Measurements from ENCODE around the gene CNIH2.
"Not testable (repeated sequence)": the region's sequence is repeated elsewhere in the genome, so short reads cannot be mapped to it uniquely, and the experiment has no call there.

CNIH2 gene

DNA sequence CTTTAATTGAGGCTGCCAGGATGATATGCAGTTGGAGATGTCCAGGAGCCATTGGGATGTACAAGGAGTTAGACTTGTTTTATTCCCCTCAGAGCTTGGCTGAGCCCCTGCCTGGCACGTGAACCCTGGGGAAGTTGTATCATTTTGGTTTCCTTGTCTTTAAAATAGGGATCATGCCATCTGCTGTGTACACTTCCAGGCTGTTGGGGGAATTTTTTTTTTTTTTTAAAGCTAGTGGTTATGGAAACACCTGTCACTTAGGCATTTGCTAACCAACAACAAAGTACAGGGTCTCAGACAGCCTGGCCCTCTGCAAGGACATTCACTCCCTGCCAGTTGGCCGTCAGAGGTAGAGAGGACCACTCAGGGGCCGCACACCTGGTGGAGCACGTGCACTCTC, 18.0 kb upstream of the CNIH2 start:
- DNase-seq = no peak

DNA sequence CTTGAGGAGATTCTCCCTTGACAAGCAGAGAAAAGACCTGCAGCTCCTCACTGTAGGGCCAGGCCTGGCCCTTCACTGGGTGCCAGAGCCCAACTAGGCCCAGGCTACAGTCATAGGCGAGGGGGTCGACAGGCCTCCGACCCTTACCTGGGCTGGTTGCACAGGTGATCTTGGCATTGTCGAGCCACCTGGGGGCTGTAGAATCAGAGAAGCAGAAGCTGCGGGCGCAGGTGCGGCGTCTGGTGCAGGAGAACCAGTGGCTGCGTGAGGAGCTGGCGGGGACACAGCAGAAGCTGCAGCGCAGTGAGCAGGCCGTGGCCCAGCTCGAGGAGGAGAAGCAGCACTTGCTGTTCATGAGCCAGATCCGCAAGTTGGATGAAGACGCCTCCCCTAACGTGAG, 16.4 kb upstream of the CNIH2 start:
- no peak for DNase-seq

GRCh38 chr11:66262191-66262590, 15.8 kb upstream of the CNIH2 start:
- DNase-seq = no peak

GRCh38 chr11:66262696-66263095, 15.3 kb upstream of the CNIH2 start:
- no peak for DNase-seq

DNA sequence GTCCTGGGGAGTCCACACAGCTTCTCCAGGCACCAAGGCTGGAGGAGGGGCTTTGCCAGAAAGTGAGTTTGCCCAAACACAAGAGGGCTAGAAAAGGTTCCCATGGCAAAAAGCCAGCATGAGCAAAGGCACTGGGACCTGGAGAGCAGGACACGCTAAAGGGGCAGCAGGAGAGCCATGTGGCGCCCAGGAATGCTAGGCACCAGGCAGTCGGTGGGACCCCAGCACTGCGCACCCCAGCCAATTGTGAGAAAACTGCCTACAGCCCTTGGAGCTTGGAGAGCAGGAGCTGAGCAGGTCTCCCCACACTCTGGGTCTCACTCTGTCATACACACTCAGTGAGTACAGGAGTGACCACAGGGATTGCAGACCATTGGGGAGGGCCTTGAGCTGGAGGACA, 14.7 kb upstream of the CNIH2 start:
- DNase-seq = no peak

DNA sequence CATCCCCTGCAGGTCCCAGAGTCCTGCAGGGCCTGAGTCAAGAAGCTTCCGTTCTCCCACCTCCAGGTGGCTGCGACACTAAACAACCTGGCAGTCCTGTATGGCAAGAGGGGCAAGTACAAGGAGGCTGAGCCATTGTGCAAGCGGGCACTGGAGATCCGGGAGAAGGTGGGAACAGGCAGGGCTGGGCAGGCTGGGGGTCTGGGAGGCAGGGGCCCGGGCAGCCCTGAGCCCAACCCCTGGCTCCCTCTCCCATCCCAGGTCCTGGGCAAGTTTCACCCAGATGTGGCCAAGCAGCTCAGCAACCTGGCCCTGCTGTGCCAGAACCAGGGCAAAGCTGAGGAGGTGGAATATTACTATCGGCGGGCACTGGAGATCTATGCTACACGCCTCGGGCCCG, 14.2 kb upstream of the CNIH2 start:
- no peak for DNase-seq

- no peak for DNase-seq
Observed at GRCh38 chr11:66264383-66264782, 13.6 kb upstream of the CNIH2 start.

- peak in 1 of 3 experiments; percentile 17 for DNase-seq
Observed at GRCh38 chr11:66264914-66265313, 13.1 kb upstream of the CNIH2 start.

DNA sequence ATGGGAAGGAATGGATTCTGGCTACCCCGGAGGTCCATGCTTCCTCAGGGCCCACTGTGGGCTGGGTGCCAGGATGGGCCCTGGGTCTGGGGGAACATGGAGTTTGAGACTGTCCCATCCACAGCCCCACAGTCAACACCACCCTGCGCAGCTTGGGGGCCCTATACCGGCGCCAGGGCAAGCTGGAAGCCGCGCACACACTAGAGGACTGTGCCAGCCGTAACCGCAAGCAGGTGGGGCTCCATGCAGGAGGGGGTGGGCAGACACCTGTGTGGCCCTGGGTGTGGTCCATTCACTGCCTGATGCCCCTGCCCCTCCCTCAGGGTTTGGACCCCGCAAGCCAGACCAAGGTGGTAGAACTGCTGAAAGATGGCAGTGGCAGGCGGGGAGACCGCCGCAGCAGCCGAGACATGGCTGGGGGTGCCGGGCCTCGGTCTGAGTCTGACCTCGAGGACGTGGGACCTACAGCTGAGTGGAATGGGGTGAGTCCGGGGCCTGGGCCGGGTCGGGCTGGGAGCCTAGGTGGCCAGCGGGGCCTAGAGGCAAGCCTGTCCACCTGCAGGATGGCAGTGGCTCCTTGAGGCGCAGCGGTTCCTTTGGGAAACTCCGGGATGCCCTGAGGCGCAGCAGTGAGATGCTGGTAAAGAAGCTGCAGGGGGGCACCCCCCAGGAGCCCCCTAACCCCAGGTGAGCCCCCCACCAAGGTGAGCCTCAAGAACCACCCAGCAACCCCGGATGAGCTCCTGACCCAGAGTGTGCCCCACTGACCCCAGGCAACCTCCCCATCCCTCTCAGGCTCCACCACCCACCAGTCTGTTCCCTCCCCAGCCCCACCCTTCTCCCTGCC, 12.2 kb upstream of the CNIH2 start:
- DNase-seq = no peak

- no peak for DNase-seq
Observed at GRCh38 chr11:66266378-66267038, 11.5 kb upstream of the CNIH2 start.

DNA sequence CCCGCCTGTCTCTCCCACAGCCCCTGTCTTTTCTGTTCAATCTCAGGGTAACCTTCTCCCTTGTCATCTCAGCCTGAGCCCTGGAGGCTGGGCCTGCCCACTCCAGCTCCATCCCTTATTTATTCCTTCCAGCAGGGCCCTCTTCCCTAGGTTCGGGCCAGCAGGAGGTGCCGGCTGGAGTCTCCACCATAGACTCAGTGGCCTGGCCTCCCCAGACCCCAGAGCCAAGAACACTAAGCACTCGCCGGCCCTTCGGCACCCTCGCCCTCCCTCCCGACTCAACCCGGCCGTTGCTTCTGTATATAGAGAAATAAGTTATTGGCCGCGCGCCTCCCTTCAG, 11.0 kb upstream of the CNIH2 start:
- DNase-seq = no peak

GRCh38 chr11:66267379-66268243, 10.4 kb upstream of the CNIH2 start:
- peak; percentile 69 to 94 (median 88) for DNase-seq

DNA sequence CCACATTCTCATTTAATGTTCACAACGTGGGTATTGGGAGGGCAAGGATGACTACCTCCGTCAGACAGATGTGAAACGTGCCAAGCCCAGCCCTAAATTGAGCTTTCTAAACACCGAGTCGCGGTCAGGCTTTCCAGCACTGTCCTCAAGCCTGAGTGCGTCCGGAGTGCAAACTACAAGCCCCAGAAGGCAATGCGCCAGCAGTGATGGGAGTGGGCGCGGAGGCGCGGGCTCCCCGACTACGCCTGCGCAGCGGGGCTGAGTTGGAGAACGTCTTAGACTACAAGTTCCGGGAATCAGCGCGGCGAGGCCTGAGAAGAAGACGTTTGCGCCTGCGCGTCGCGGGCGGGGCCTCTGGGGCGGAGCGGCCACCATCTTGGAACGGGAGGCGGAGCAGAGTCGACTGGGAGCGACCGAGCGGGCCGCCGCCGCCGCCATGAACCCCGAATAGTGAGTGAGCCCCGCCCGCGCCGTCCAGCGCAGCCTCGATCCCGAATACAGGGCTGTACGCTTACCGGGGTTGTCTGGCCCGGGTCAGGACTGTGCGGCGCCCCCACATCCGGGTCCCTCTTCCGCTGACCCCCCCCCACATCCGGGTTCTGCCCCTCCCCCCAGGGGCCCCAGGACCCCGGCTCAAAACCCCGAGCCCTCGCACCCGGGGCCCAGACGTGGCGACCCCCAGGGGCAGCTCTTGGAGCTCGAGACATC, 9.6 kb upstream of the CNIH2 start, which contains the start of gene RAB1B:
Gene RAB1B, plus strand, starts transcription at position 396 of the 708 bp plus-strand sequence. Its CDS starts 41 bp downstream, at position 437.
- peak; percentile 99 to 100 (median 99) for DNase-seq

DNA sequence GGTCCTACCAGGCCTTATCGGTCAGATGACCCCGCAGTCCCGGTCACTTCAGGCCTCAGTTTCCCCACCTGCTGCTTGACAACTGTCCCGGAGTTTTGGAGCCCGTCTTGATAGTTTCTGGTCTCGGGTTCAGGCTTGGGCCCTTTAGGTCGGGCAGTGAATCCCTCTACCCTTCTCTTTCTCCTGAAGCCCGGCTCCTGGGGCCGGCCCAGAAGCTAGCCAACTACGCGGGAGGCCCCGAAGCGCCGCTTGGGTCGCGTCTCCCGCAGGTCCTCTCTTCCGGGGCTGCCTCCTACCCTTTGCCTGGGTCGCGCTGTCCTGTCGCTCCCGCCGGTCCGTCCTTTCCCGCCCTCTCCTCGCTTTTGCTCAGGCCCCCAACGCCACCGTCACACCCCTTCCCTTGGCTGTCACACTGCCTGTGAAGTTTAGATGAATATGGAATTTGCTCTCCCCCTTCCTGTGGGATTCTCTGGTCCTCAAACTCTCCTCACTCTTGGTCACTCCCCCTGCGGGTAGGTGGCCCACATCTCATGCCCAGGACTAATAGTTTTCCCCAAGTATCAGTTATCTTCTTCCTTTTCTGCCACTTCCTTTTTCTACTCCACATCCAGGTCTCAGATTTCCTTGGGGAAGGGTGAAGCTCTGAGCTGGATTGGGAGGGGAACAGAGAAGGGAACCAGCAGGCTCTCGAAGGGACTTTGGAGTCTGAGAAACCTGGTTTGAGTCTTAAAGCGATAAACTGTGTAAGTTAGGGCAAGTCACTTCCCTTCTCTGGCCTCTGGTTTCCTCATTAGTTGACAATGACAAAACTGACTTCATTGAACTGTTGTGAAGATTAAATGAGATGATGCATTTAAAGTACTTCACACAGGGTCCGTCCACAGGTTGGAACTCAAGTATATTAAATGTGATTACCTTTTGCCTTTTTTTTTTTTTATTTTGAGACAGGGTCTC, 8.7 kb upstream of the CNIH2 start:
- peak in 2 of 3 experiments; percentile 58 to 70 for DNase-seq

GRCh38 chr11:66271816-66272215, 6.2 kb upstream of the CNIH2 start:
- no peak for DNase-seq

GRCh38 chr11:66272596-66272995, 5.4 kb upstream of the CNIH2 start:
- no peak for DNase-seq

GRCh38 chr11:66274219-66274618, 3.8 kb upstream of the CNIH2 start:
- no peak for DNase-seq

DNA sequence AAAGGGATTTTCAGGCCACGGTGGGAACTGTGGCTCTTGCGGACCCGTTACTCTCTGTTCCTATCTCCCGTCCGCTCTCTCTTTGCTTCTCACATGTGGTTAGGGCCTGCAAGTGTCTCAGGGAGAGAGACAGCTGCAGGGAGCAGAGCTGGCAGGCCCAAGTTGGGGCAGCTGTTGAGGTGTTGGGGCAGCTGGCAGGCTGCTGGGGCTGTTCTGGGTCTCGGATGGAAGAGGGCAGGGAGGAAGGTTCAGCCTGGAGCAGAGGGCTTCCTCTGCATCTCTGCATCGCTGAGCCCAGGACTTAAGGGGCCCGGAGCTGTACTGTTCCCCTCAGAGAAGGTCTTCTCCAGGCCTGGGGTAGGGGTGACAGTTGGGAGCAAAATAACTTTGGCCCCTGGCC, 2.6 kb upstream of the CNIH2 start:
- DNase-seq = no peak

DNA sequence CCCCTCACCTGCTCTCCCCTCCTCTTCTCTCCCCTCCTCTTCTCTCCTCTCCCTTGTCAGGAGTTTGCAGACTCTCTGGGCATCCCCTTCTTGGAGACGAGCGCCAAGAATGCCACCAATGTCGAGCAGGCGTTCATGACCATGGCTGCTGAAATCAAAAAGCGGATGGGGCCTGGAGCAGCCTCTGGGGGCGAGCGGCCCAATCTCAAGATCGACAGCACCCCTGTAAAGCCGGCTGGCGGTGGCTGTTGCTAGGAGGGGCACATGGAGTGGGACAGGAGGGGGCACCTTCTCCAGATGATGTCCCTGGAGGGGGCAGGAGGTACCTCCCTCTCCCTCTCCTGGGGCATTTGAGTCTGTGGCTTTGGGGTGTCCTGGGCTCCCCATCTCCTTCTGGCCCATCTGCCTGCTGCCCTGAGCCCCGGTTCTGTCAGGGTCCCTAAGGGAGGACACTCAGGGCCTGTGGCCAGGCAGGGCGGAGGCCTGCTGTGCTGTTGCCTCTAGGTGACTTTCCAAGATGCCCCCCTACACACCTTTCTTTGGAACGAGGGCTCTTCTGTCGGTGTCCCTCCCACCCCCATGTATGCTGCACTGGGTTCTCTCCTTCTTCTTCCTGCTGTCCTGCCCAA, 1.9 kb upstream of the CNIH2 start:
- DNase-seq = no peak

- not testable (repeated sequence) for DNase-seq
Observed at GRCh38 chr11:66276619-66277018, 1.4 kb upstream of the CNIH2 start.

GRCh38 chr11:66277064-66277463, 911 bp upstream of the CNIH2 start:
- DNase-seq = not testable (repeated sequence)

All from NCI-H1417 (cell line).